DOHH2 (cell line): ENCODE data around the gene USP6NL.

Experiments used
- H3F3A ChIP-seq: fragments of 200-600 bp; sonication (generic), shearing (Covaris generic); 2 replicates; pipeline ENCODE4 v1.6.0; 2016; ENCODE audit warnings: antibody characterized with exemption, mild to moderate bottlenecking; ENCODE audit not compliant: control insufficient read depth, insufficient read depth
- H3K27ac ChIP-seq: fragments of 200-600 bp; sonication (generic); 2 replicates; pipeline ENCODE4 v1.5.1; 2014; ENCODE audit warnings: low read depth, mild to moderate bottlenecking, low read length, moderate library complexity
- H3K27me3 ChIP-seq: fragments of 200-600 bp; sonication (generic); 2 replicates; pipeline ENCODE4 v1.6.1; 2014; ENCODE audit warnings: mild to moderate bottlenecking, low read length, mixed read lengths; ENCODE audit not compliant: control insufficient read depth
- H3K36me3 ChIP-seq: fragments of 200-600 bp; sonication (generic); 2 replicates; pipeline ENCODE4 v1.6.1; 2014; ENCODE audit warnings: mild to moderate bottlenecking, low read length, moderate library complexity, mixed read lengths; ENCODE audit not compliant: control insufficient read depth
- H3K4me1 ChIP-seq: fragments of 200-600 bp; sonication (generic); 2 replicates; pipeline ENCODE4 v1.6.1; 2014; ENCODE audit warnings: mild to moderate bottlenecking, low read length, mixed read lengths; ENCODE audit not compliant: control insufficient read depth
- H3K4me2 ChIP-seq: fragments of 200-600 bp; sonication (generic); 2 replicates; pipeline ENCODE4 v1.6.0; 2014; ENCODE audit warnings: mild to moderate bottlenecking, low read length, moderate library complexity
- H3K4me3 ChIP-seq: fragments of 200-600 bp; sonication (generic); 2 replicates; pipeline ENCODE4 v1.5.1; 2014; ENCODE audit warnings: mild to moderate bottlenecking, low read length, mixed read lengths
- H3K79me2 ChIP-seq: fragments of 200-600 bp; sonication (generic); 2 replicates; pipeline ENCODE4 v1.6.1; 2014; ENCODE audit warnings: mild to moderate bottlenecking, low read length, mixed read lengths; ENCODE audit not compliant: control insufficient read depth
- H3K9me2 ChIP-seq: fragments of 200-600 bp; sonication (generic); replicated peaks from 2 replicates; pipeline ENCODE4 v1.6.1; 2014; ENCODE audit warnings: mild to moderate bottlenecking, low read length, mixed read lengths; ENCODE audit not compliant: control insufficient read depth
- H3K9me3 ChIP-seq: fragments of 200-600 bp; sonication (generic); 2 replicates; pipeline ENCODE4 v1.6.1; 2014; ENCODE audit warnings: antibody characterized with exemption, low read length, mixed read lengths; ENCODE audit not compliant: control insufficient read depth, insufficient read depth
- H4K20me1 ChIP-seq: fragments of 200-600 bp; sonication (generic); 2 replicates; pipeline ENCODE4 v1.6.0; 2014; ENCODE audit warnings: low read depth, mild to moderate bottlenecking, antibody characterized with exemption, low read length, moderate library complexity; ENCODE audit not compliant: control insufficient read depth, insufficient read depth
- EZH2phosphoT487 ChIP-seq: fragments of 200-600 bp; sonication (generic); IDR thresholded peaks from 2 replicates; pipeline ENCODE4 v1.6.1; 2017; ENCODE audit warnings: borderline replicate concordance, mild to moderate bottlenecking, antibody characterized with exemption, low read length, moderate library complexity, mixed read lengths
- TF ChIP-seq, protein P1 (sequence below): fragments of 200-600 bp; sonication (generic); IDR thresholded peaks from one replicate; pipeline ENCODE4 v1.5.1; 2014; ENCODE audit warnings: antibody characterized with exemption, mild to moderate bottlenecking, low read depth, low read length; ENCODE audit not compliant: poor library complexity, severe bottlenecking

Gene USP6NL

DNA sequence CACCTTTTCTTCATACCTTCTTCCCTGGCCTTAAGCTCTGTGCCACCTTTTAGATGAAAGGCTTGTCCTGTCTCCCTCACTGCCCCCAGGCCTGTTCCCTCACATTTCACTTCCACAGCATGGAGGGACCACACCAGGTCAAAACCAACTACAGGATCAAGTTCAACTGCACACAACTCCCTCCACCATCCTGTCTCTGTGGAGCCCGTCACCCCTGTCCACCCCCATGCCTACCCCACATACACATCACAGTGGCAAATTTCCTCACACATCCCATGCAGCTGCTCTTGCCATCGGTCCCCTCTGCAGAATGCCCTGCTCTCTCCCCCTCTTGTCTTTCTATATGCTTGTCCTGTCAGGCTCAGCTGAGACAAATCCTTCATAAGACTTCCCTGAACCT lies 154.1 kb downstream of the USP6NL start:
- Histone ChIP-seq H3K4me1 (no peaks in the 10 kb centered on the region), H3K4me2 (no peak overlapping the region), H4K20me1 (0 out of 2 replicates have a peak, but pooled peaks cover 7% of the 10 kb centered on the region), H3K27ac (no peak overlapping the region), H3K27me3 (no peaks in the 10 kb centered on the region), H3K79me2 (peaks cover 9% of the 10 kb centered on the region; the same call in 1 of the 2 replicates), H3K9me2 (no peaks in the 10 kb centered on the region), H3K36me3 (peaks cover 22% of the 10 kb centered on the region), H3F3A (peaks cover 15% of the 10 kb centered on the region), H3K4me3 (no peak overlapping the region), H3K9me3 (no peaks in the 10 kb centered on the region)
- TF ChIP-seq EZH2phosphoT487: no peak
- TF ChIP-seq, protein P1, sequence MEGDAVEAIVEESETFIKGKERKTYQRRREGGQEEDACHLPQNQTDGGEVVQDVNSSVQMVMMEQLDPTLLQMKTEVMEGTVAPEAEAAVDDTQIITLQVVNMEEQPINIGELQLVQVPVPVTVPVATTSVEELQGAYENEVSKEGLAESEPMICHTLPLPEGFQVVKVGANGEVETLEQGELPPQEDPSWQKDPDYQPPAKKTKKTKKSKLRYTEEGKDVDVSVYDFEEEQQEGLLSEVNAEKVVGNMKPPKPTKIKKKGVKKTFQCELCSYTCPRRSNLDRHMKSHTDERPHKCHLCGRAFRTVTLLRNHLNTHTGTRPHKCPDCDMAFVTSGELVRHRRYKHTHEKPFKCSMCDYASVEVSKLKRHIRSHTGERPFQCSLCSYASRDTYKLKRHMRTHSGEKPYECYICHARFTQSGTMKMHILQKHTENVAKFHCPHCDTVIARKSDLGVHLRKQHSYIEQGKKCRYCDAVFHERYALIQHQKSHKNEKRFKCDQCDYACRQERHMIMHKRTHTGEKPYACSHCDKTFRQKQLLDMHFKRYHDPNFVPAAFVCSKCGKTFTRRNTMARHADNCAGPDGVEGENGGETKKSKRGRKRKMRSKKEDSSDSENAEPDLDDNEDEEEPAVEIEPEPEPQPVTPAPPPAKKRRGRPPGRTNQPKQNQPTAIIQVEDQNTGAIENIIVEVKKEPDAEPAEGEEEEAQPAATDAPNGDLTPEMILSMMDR: no peak

DNA sequence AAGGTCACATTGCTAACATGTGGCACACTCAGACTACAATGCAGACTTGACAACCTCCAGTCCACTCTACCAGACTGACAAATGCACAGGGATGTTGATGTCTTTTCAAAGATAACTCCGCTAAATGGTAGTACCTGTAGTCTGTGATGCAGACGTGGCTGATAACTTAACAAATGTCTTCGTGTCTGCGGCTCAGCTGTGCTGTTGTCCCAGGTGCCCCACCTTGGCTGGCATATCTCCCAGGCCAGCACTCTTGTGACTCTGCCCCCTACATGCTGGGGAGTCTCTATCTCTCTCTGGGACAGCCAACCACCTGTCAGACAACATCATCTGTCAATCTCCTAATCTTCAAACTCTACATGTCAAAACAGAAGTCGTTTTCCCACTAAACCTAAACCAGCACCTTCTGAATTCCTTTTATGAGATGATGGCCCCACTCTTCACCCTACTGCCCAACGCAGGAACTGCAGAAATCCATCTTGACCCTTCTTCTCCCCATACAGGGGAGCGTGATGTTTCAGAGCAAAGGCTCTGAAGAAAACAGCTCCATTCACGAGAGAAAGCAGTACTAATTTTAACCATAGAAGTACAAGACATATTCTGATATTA lies 156.4 kb downstream of the USP6NL start:
- H3F3A ChIP-seq: peaks cover 16% of the 10 kb centered on the region
- TF ChIP-seq, protein P1: peak; percentile 41
- no peak for TF ChIP-seq EZH2phosphoT487
- no peaks in the 10 kb centered on the region for H3K9me3 ChIP-seq
- no peaks in the 10 kb centered on the region for H3K79me2 ChIP-seq
- no peak overlapping the region for H3K4me3 ChIP-seq
- H3K27me3 ChIP-seq: no peaks in the 10 kb centered on the region
- no peak overlapping the region for H3K27ac ChIP-seq
- peaks cover 8% of the 10 kb centered on the region for H3K36me3 ChIP-seq
- H4K20me1 ChIP-seq: no peaks in the 10 kb centered on the region
- H3K4me1 ChIP-seq: peaks cover 18% of the 10 kb centered on the region
- no peaks in the 10 kb centered on the region for H3K9me2 ChIP-seq
- no peak overlapping the region for H3K4me2 ChIP-seq

DNA sequence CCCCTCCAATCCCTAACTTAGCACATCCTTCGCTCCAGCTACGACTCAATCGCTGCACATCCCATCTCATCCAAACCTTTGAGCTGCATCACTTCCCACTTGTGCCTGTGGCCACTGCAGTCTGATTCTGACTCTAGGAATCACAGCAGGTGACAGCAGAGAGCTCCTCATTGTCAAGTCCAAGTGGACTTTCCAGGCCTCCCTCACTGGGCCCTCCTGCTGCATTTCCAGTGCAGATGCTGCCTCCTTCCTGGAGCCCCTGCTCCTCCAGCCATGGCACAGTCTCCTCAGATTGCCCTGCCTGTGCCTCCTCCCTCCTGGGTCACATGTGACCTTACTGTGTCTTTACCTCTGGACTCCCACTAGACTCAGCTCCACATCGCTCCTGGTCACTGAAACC lies 157.3 kb downstream of the USP6NL start:
- no peaks in the 10 kb centered on the region for H3K27me3 ChIP-seq
- H3K27ac ChIP-seq: no peak overlapping the region

More for the DNA sequence above, 157.3 kb downstream of the USP6NL start:
- Histone ChIP-seq H3K9me2 (no peaks in the 10 kb centered on the region), H3F3A (peaks cover 22% of the 10 kb centered on the region), H3K9me3 (no peaks in the 10 kb centered on the region), H3K4me3 (no peak overlapping the region), H3K79me2 (no peaks in the 10 kb centered on the region), H4K20me1 (no peaks in the 10 kb centered on the region), H3K4me1 (peaks cover 27% of the 10 kb centered on the region), H3K4me2 (no peak overlapping the region), H3K36me3 (peaks cover 6% of the 10 kb centered on the region)
- TF ChIP-seq, protein P1: no peak
- no peak for TF ChIP-seq EZH2phosphoT487
